ENCODE data around the gene PICALM. TPM values are rescaled to one million over a fixed set of nuclear protein-coding genes. Genes with fewer than 3 reads are reported as not detected.
A peak's percentile ranks its signal among the peaks of the same experiment; 100 is the strongest.
"Not testable (repeated sequence)": the region's sequence is repeated elsewhere in the genome, so short reads cannot be mapped to it uniquely, and the experiment has no call there.

Gene PICALM
- total RNA-seq, 2 experiments from 2014 or later, result 194 to 199 TPM

GRCh38 chr11:86101941-86102407 is 33.1 kb upstream of the PICALM start:
- Mint-ChIP-seq H3K4me1 (no peaks in the 10 kb centered on the region), H3K27me3 (no peaks in the 10 kb centered on the region), H3K9me3 (peaks cover 7% of the 10 kb centered on the region), H3K27ac (no peak overlapping the region), H3K36me3 (ENCODE audit: low read depth) (no peaks in the 10 kb centered on the region), H3K4me3 (no peak overlapping the region)
- no peak for DNase-seq
- CTCF ChIA-PET, result no interaction called here
- POLR2A ChIA-PET, result no interaction called here

- H3K27ac Mint-ChIP-seq, result no peak overlapping the region
- peaks cover 7% of the 10 kb centered on the region for H3K9me3 Mint-ChIP-seq
- H3K4me3 Mint-ChIP-seq, result no peak overlapping the region
- DNase-seq, result no peak
- H3K36me3 Mint-ChIP-seq (ENCODE audit: low read depth), result no peaks in the 10 kb centered on the region
- ChIA-PET CTCF (no interaction called here), POLR2A (no interaction called here)
- H3K27me3 Mint-ChIP-seq, result no peaks in the 10 kb centered on the region
- no peaks in the 10 kb centered on the region for H3K4me1 Mint-ChIP-seq
Measured at GRCh38 chr11:86101493-86101892, 32.6 kb upstream of the PICALM start.

DNA sequence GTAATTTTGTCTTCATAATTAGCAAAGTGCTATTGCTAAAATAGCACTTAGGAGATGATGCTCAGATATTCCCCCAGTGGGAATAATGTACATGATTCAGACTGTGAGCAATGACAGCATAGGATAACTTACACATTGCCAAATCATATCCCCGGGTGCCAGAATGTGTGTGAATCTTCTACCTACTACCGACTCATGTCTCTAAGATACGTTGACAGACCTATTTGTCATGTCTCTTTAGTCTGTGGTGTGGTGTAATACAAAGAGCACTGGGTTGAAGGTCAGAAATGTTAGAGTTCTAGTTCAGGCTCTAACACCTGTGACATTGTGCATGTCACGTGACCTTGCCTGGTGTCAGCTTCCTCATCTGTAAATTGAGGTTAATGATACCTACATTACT is 31.0 kb upstream of the PICALM start:
- POLR2A ChIA-PET, result no interaction called here

GRCh38 chr11:86097980-86098379 is 29.1 kb upstream of the PICALM start:
- CTCF ChIA-PET, result no interaction called here
- no peaks in the 10 kb centered on the region for H3K27me3 Mint-ChIP-seq
- no peak overlapping the region for H3K4me3 Mint-ChIP-seq

More for the DNA sequence above, 31.0 kb upstream of the PICALM start:
- Mint-ChIP-seq H3K36me3 (ENCODE audit: low read depth) (no peaks in the 10 kb centered on the region), H3K27ac (no peak overlapping the region), H3K27me3 (no peaks in the 10 kb centered on the region), H3K4me1 (no peaks in the 10 kb centered on the region), H3K9me3 (peaks cover 4% of the 10 kb centered on the region), H3K4me3 (no peak overlapping the region)
- CTCF ChIA-PET, result no interaction called here
- no peak for DNase-seq

DNA sequence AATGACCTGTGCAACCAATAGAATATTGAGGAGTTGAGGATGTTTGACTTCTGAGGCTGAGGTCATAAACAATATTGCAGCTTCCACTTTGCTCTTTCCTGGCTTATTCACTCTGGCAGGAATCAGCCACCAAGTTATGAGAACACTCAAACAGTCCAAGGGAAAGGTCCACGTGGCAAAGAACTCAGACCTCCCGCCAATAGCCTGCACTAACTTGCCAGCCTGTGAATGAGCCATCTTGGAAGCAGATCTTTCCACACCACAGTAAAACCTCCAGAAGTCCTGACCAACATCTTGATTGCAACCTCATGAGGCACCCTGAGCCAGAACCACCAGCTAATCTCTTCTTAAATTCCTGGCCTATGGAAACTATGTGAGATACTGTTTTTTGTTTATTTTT is 22.7 kb upstream of the PICALM start:
- H3K27me3 Mint-ChIP-seq, result no peaks in the 10 kb centered on the region
- no peak for DNase-seq
- ChIA-PET POLR2A (no interaction called here), CTCF (no interaction called here)
- H3K4me1 Mint-ChIP-seq, result no peaks in the 10 kb centered on the region
- no peaks in the 10 kb centered on the region for H3K9me3 Mint-ChIP-seq
- no peaks in the 10 kb centered on the region for H3K36me3 Mint-ChIP-seq (ENCODE audit: low read depth)
- no peak overlapping the region for H3K4me3 Mint-ChIP-seq
- H3K27ac Mint-ChIP-seq, result no peak overlapping the region

More at GRCh38 chr11:86097980-86098379, 29.1 kb upstream of the PICALM start:
- Mint-ChIP-seq H3K36me3 (ENCODE audit: low read depth) (no peaks in the 10 kb centered on the region), H3K4me1 (no peaks in the 10 kb centered on the region), H3K9me3 (peaks cover 4% of the 10 kb centered on the region), H3K27ac (no peak overlapping the region)
- POLR2A ChIA-PET, result no interaction called here
- DNase-seq, result no peak

GRCh38 chr11:86091086-86091485 is 22.2 kb upstream of the PICALM start:
- CTCF ChIA-PET, result no interaction called here
- no peak for DNase-seq
- Mint-ChIP-seq H3K4me1 (no peaks in the 10 kb centered on the region), H3K27ac (no peak overlapping the region), H3K36me3 (ENCODE audit: low read depth) (no peaks in the 10 kb centered on the region), H3K9me3 (no peaks in the 10 kb centered on the region), H3K4me3 (no peak overlapping the region), H3K27me3 (no peaks in the 10 kb centered on the region)
- POLR2A ChIA-PET, result no interaction called here

- Mint-ChIP-seq H3K4me1 (no peaks in the 10 kb centered on the region), H3K27ac (no peak overlapping the region), H3K9me3 (no peaks in the 10 kb centered on the region), H3K27me3 (no peaks in the 10 kb centered on the region), H3K36me3 (ENCODE audit: low read depth) (no peaks in the 10 kb centered on the region), H3K4me3 (no peak overlapping the region)
- no peak for DNase-seq
- ChIA-PET POLR2A (interaction anchor here (0.9 kb wide), 1 partner anchor 28 kb away, joined by 3 read pairs; no protein-coding TSS in a partner anchor), CTCF (no interaction called here)
Measured at GRCh38 chr11:86089659-86090058, 20.8 kb upstream of the PICALM start.

- H3K4me1 Mint-ChIP-seq; CTCF ChIA-PET; DNase-seq; H3K27me3 Mint-ChIP-seq; H3K4me3 Mint-ChIP-seq; POLR2A ChIA-PET; H3K27ac Mint-ChIP-seq; H3K9me3 Mint-ChIP-seq; H3K36me3 Mint-ChIP-seq (ENCODE audit: low read depth): not testable (repeated sequence)
Measured at GRCh38 chr11:86087688-86088087, 18.8 kb upstream of the PICALM start.

DNA sequence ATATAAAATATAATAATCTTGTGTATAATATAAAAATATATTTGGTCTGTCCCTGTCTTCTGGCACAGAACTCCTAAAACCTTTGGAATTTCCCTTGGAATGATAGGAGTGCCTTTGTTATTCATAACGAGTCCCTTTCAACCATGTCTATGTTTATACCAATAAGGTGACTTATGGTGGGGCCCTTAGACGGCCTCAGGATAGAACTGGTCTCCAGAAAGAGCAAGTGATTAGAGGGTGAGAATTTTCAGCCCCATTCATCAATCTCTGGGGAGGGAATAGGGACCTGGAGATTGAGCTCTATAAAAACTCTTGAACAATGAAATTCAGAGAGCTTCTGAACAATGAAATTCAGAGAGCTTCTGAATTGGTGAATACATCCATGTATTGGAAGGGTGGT is 18.4 kb upstream of the PICALM start:
- no peaks in the 10 kb centered on the region for H3K27me3 Mint-ChIP-seq
- H3K4me3 Mint-ChIP-seq, result no peak overlapping the region
- no peaks in the 10 kb centered on the region for H3K4me1 Mint-ChIP-seq
- no peak overlapping the region for H3K27ac Mint-ChIP-seq
- no peak for DNase-seq
- POLR2A ChIA-PET, result no interaction called here
- no peaks in the 10 kb centered on the region for H3K9me3 Mint-ChIP-seq
- CTCF ChIA-PET, result no interaction called here
- H3K36me3 Mint-ChIP-seq (ENCODE audit: low read depth), result no peaks in the 10 kb centered on the region

- ChIA-PET POLR2A (no interaction called here), CTCF (no interaction called here)
- Mint-ChIP-seq H3K27ac (no peak overlapping the region), H3K36me3 (ENCODE audit: low read depth) (no peaks in the 10 kb centered on the region), H3K4me3 (no peak overlapping the region), H3K27me3 (no peaks in the 10 kb centered on the region), H3K9me3 (no peaks in the 10 kb centered on the region), H3K4me1 (no peaks in the 10 kb centered on the region)
- DNase-seq, result no peak
Measured at GRCh38 chr11:86081455-86081854, 12.6 kb upstream of the PICALM start.

GRCh38 chr11:86079421-86079820 is 10.5 kb upstream of the PICALM start:
- ChIA-PET POLR2A (no interaction called here), CTCF (no interaction called here)
- Mint-ChIP-seq H3K9me3 (no peaks in the 10 kb centered on the region), H3K36me3 (ENCODE audit: low read depth) (no peaks in the 10 kb centered on the region), H3K4me3 (no peak overlapping the region), H3K4me1 (no peaks in the 10 kb centered on the region), H3K27me3 (no peaks in the 10 kb centered on the region), H3K27ac (no peak overlapping the region)
- no peak for DNase-seq

GRCh38 chr11:86073948-86074347 is 5.1 kb upstream of the PICALM start:
- ChIA-PET POLR2A (no interaction called here), CTCF (no interaction called here)
- Mint-ChIP-seq H3K27me3 (no peaks in the 10 kb centered on the region), H3K27ac (no peak overlapping the region), H3K9me3 (no peaks in the 10 kb centered on the region), H3K4me3 (no peak overlapping the region), H3K4me1 (peaks cover 16% of the 10 kb centered on the region), H3K36me3 (ENCODE audit: low read depth) (no peaks in the 10 kb centered on the region)
- no peak for DNase-seq

DNA sequence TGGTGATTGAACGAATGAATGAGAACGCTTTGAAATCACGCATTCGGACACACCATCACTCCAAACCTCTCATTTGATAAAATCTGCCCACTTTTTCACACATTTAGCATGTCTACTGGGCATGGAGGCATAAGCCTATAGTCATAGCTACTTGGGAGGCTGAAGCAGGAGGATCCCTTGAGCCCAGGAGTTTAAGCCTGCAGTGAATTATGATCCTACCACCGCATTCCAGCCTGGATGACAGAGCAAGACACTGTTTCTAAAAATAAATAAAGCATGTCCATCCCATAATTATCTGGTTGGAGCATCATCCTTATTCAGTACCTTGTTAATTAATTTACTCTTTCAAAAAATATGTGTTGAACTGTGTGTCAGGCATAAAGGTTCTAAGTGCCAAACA is 3.3 kb upstream of the PICALM start:
- Mint-ChIP-seq H3K4me3 (no peak overlapping the region), H3K36me3 (ENCODE audit: low read depth) (peaks cover 13% of the 10 kb centered on the region), H3K4me1 (peaks cover 16% of the 10 kb centered on the region), H3K9me3 (no peaks in the 10 kb centered on the region), H3K27me3 (no peaks in the 10 kb centered on the region), H3K27ac (no peak overlapping the region)
- ChIA-PET CTCF (no interaction called here), POLR2A (no interaction called here)
- no peak for DNase-seq

GRCh38 chr11:86070142-86071056 is 1.5 kb upstream of the PICALM start:
- Mint-ChIP-seq H3K27me3 (no peaks in the 10 kb centered on the region), H3K27ac (peak overlapping the region; percentile 81), H3K9me3 (no peaks in the 10 kb centered on the region), H3K36me3 (ENCODE audit: low read depth) (peaks cover 31% of the 10 kb centered on the region), H3K4me3 (peak overlapping the region; percentile 63), H3K4me1 (peaks cover 17% of the 10 kb centered on the region)
- DNase-seq, result no peak
- ChIA-PET CTCF (interaction anchor here (1.1 to 7.9 kb wide), 6 partner anchors 29 to 149 kb away, joined by 3 to 84 read pairs (median 8); no protein-coding TSS in a partner anchor), POLR2A (interaction anchor here (1.2 to 5.2 kb wide), 14 partner anchors 22 to 421 kb away, joined by 3 to 62 read pairs (median 18); partner anchors contain the start of genes CCDC83 and EED)
